HG03108 (cell line): ENCODE results near the gene CARD11.

Source experiments
- ATAC-seq: cut with Tn5 transposase; IDR thresholded peaks from one replicate; pipeline ENCODE4 v1.9.1; 2021; ENCODE audit warnings: moderate library complexity; ENCODE audit not compliant: unreplicated experiment

Gene CARD11

GRCh38 chr7:2984091-2984490 is 59.6 kb downstream of the CARD11 start:
- ATAC-seq, result no peak

DNA sequence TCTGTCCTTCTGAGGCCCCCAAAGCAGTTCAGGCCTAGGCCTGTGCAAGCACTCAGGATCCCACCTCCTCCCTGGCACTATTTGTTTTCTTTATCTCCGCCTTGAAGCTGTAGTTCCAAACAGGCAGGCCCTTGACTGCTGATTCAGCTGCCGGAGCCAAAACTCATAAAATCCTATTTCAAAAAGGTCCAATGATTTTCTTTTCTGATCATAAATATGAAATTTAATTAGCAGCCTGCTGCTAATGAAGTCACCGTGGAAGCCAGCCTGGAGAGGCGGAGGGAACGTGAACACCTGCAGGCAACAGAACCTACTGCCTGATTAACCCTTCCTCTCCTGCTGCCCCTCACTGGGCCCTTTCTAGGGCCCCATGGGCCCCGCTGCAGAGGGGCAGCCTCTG is 60.1 kb downstream of the CARD11 start:
- ATAC-seq, result no peak

DNA sequence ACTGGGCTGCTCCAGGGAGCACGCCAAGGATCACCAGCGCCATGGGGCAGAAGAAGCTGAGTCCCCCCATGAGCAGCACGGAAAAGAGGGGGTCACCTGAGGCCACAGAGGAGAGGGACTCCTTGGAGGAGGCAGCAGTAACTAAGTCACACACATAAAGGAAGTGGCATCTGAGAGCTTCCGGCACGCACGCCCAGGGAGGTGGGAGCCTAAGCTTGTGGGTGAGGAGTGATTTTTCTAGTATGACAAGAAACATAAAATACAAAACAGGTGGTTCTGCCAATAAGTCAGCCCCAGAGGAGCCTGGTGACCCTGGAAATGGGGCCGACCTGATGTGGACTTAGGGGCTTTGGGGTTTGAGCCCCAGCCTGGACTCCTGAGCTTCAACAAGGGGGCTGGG is 60.8 kb downstream of the CARD11 start:
- ATAC-seq, result no peak

- no peak for ATAC-seq
Observed at GRCh38 chr7:2982401-2982800, 61.3 kb downstream of the CARD11 start.

GRCh38 chr7:2981103-2981480 is 62.6 kb downstream of the CARD11 start:
- ATAC-seq, result no peak

- ATAC-seq, result no peak
Observed at GRCh38 chr7:2980401-2981102, 63.1 kb downstream of the CARD11 start.

DNA sequence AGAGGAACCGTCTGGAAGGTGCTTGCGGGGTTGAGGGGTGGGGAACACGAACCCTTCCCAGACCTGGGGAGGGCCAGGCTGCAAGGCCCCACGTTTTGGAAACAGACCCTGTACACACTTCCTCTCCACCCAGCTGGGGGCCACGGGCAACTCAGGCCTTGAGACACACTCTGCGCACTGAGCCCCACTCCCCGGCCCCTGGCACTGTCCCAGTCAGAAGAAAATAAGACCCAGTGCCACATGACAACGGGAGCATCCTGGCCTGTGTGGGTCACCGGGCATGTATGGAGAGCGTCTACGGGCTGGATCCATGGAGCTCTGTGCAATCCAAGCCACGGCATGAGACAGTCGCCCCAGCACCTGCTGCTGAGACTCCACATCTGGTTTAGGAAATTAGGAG is 63.7 kb downstream of the CARD11 start:
- ATAC-seq, result no peak

DNA sequence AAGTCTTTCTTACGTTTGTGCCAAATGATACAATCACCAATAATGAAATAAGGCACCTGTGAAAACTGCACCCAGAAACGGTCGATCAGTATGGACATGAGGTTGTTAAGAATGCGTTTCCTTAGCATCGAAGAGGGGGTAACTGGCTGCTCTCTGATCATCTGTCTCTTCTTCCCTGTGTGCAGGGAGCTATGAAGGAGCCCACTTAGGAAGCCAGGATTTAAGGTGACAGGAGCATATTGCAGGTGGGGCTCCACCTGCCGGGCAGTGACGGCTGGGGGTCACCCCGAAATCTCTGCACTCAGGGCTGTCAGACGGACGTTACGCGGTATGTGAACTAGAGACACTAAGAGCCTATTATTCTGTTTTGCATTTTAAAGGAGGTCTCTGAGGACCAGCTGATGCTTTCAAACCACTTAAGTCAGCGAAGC is 64.5 kb downstream of the CARD11 start:
- no peak for ATAC-seq

DNA sequence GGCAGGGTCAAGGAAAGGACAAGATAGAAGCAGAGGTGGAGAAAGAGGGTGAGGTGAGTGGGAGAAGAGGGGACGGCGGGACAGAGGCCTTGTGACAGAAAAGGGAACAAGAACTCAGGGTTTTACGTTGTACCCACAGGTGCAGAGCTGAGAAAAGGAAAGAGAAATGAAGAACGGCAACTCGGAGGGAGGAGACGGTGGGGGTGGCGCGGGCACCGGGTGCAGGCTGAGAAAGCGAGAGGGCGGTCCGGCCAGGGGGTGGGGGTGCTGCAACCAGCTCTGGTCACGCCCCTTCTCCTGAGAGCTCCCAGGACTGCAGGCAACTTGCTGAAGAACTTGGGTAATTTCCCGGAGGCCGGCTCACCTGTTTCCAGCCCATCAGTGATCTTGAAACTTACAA is 65.3 kb downstream of the CARD11 start:
- peak; percentile 87 for ATAC-seq

DNA sequence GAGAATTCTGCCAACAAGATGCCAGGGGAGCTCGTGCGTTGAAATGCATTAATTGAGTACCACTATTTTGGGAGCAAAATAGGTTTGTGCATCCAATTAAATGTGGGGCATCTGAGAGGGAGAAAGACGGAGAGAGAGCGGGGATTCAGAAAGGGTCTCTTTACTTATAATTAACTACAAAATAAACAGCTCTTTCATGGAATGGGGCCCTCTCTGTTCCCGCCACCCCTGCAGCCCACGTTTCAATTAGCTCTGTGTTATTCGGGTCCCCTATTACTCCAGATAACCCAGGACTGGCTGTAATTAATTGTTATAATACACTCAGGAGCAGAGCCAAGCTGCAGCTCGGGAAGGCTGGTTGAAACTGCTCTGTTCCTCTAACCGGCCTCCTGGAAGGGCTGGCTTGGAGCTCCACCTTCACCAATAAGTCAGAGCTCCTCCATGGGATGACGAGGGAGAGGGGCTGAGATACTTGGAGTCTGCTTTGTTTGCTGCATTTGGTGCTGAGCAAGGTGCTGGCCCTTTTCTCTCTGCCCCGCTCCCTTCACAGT is 67.8 kb downstream of the CARD11 start:
- no peak for ATAC-seq

DNA sequence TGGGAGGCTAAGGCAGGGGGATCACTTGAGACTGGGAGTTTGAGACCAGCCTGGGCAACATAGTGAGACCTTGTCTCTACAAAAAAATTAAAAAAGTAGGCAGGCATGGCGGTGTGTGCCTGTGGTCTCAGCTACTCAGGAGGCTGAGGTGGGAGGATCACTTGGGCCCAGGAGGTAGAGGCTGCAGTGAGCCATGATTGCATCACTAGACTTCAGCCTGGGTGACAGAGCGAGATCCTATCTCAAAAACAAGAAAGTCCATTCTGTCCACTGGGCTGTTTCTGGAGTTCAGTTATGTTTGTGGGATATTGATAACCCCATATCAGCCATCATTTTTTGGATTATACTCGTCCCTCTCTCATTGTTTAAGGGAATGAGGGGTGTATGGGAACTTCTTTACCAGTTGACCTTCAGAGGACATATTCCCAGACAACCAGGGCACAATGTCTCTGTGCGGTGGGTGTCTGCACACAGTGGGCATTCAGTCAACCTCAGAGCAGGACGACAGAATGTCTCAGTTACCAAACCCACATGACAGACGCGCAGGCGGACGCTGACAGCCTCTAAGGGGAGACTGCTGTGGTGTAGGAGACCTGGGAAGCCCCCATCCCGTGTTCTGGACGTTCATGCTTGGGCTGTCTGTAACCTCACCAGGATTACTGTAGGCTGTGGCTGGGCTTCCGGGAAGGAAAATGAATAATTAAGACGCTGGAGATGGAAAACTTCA is 69.4 kb downstream of the CARD11 start:
- no peak for ATAC-seq

DNA sequence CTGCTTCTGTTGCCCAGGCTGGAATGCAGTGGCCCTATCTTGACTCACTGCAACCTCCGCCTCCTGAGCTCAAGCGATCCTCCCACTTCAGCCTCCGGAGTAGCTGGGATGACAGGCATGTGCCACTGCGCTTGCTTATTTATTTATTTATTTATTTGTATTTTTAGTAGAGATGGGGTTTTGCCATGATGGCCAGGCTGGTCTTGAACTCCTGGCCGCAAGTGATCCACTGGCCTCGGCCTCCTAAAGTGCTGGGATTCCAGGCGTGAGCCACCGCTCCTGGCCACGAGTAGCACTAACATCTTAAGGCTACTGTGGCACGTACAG is 70.9 kb downstream of the CARD11 start:
- no peak for ATAC-seq

GRCh38 chr7:2971914-2972834 is 71.5 kb downstream of the CARD11 start:
- ATAC-seq, result peak; percentile 79

DNA sequence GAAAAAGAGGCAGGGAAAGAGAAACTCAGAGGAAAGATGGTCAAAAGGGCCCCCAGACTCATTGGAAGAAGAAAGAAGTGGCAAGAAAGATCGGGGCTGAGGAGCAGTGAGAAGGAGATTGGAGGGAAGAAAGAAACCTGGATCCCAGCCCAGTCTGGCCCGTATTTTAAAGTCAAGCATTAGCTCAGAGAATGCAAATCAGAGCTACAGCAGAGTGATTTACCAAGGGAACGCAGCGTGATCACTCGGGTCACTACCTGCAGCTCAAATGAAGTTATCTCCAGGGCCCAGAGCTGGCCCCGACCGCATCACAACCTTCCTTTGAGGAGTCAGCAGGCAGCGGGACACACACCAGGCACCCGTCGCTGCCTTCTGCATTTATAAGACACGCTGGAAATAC is 72.8 kb downstream of the CARD11 start:
- ATAC-seq, result no peak

GRCh38 chr7:2970307-2970664 is 73.4 kb downstream of the CARD11 start:
- no peak for ATAC-seq

GRCh38 chr7:2969398-2970306 is 74.0 kb downstream of the CARD11 start:
- no peak for ATAC-seq

DNA sequence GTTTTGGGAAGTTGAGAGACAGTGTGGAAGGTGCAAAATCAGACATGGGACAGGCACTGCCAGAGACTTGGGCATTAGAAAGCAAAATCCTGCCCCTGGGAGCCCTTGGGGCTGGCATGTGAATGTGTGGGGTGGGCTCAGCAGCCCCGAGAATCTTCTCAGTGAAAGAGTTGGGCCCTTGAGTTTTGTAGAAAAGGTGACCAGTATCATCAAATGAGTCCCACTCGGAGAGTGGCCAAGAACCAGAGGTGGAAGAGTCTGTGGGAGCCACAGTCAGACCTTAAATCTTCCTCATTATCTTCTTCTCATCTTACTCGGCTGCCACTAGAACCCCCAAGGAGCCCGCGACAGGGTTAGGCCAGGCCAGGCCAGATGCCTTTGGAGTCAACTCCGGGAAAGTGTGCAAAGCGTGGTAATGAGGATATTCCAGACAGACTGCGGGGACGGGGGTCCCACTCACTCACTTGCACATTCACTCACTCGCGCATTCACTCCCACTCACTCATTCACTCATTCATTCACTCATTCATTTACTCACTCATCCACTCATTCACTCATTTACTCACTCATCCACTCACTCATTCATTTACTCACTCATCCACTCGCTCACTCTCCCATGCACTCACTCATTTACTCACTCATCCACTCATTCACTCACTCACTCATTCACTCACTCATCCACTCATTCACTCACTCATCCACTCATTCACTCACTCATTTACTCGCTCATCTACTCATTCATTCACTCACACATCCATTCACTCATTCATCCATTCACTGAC is 74.9 kb downstream of the CARD11 start:
- ATAC-seq, result no peak

DNA sequence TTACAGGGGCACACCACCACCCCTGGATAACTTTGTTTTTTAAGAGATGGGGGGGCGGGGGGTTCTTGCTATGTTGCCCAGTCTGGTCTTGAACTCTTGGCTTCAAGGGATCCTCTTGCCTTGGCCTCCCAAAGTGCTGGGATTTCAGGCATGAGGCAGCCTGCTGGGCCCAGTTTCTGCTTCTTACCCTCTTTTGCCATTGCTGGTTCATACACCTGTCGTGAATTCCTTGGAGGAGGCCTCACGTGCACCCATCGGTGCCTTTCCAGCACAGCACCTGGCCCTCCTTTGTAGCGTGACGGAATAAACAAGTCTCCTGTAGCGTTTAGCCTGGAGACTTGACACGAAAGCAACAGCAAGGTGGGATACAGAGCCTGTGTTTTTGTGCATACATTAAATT is 75.5 kb downstream of the CARD11 start:
- ATAC-seq, result no peak

GRCh38 chr7:2967705-2968104 is 76.0 kb downstream of the CARD11 start:
- no peak for ATAC-seq

DNA sequence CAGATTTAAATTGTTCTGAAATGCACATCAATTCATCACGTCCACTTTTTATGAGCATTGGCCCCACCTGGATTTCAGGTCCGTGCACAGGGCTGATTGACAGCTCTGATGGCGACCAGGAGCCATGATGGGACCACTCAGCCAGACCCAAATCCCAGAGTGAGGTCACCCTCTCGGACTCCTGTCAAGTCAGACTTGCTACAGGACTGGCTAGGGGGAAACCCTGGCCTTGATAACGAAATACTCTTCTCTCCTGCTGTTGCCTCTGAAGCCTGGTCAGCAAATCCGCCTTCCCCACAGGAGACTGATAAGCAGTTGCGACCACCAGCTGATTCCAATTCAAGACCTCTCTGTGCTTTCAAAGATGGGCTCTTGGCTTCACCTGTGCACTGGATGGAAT is 76.4 kb downstream of the CARD11 start:
- no peak for ATAC-seq
